Measurements from ENCODE around the gene MAEL.
"Not testable (repeated sequence)": the region's sequence is repeated elsewhere in the genome, so short reads cannot be mapped to it uniquely, and the experiment has no call there.

The MAEL gene

DNA sequence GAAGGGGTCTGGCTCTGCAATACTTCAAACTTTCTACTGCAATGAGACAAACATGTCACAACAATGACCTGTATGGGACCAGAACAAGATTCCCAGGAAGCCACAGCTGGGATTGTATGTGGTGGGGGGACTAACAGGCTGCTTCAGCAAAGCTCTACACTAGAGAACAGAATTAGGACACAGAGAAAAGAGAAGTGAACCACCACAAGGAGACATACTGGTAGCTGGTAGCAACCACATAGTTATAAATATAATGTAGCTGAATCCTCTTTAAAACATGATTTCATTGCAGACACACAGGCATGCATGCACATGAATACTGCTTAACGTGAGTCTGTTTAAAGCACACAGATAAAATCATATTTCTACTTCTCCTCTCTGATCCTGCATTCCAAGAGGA, 10.3 kb upstream of the MAEL start:
- no peak for DNase-seq (ENCODE audit: low read depth)

GRCh38 chr1:166980383-166980782, 8.7 kb upstream of the MAEL start:
- DNase-seq (ENCODE audit: low read depth), result no peak

GRCh38 chr1:166980818-166981217, 8.3 kb upstream of the MAEL start:
- DNase-seq (ENCODE audit: low read depth), result no peak

- DNase-seq (ENCODE audit: low read depth), result no peak
These were observed 7.5 kb upstream of the MAEL start for GRCh38 chr1:166981589-166981988.

GRCh38 chr1:166999075-166999474, 10.0 kb downstream of the MAEL start:
- DNase-seq (ENCODE audit: low read depth), result no peak

DNA sequence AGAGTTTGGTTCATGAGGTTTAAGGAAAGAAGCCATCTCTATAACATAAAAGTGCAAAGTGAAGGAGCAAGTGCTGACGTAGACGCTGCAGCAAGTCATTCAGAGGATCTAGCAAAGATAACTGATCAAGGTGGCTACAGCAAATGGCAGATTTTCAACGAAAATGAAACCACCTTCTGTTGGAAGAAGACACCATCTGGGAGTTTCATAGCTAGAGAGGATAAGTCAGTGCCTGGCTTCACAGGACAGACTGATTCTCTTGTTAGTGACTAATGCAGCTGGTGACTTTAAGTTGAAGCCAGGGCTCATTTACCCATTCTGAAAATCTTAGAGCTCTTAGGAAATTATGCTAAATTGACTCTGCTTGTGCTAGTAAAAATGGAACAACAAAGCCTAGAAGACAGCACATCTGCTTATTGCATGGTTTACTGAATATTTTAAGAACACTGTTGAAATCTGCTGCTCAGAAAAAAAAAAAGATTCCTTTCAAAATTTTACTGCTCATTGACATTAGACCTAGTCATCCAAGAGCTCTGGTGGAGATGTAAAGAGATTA, 10.5 kb downstream of the MAEL start:
- DNase-seq (ENCODE audit: low read depth), result no peak

DNA sequence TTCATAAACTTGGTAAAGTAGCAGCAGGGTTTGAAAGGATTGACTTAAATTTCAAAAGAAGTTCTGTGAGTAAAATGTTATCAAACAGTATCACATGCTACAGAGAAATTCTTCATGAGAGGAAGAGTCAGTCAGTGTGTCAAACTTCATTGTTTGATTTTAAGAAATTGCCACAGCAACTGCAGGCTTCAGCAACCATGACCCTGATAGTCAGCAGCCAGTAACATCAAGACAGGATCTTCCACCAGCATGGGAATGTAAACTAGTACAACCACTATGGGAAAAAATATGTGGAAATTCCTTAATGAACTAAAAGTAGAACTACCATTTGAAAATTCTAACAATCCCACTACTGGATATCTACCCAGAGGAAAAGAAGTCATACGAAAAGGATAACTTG, 11.5 kb downstream of the MAEL start:
- DNase-seq (ENCODE audit: low read depth), result no peak

GRCh38 chr1:167002354-167002753, 13.3 kb downstream of the MAEL start:
- no peak for DNase-seq (ENCODE audit: low read depth)

DNA sequence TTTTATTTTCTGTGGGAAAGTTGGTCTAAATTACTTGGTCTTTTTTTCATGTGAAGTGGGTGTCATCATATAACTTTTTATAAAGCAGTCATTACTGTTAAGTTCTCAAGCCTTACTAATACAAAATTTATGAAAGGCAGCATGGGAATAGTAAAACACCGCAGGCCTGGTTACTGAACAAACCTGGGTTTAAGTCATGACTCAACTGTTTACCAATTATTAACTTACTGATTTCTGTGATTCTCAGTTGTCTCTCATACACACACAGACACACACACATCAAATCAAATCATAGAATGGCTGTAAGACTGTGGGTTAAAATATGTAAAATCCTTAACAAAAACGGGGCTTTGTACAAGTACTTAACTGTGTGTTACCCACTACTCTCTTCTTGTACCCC, 14.6 kb downstream of the MAEL start:
- no peak for DNase-seq (ENCODE audit: low read depth)

- DNase-seq (ENCODE audit: low read depth), result no peak
These were observed 22.6 kb downstream of the MAEL start for GRCh38 chr1:167011560-167012191.

DNA sequence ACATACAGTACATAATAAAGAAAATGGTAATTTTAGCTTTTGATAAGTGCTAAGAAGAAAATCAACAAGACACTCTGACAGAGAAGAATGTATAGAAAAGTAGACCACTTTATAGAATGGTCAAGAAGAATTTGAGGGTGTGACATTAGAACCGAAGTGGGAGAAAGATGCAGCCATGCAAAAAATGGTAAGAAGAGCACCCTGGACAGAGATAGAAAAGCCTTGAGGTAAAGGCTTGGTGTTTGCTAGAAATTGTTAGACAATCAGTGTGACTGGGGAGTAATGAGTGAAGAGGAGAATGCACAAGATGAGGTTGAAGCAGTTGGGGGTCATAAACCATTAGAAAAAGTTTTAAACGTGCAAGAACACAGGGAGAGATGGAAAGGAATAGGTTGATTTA, 23.5 kb downstream of the MAEL start:
- DNase-seq (ENCODE audit: low read depth), result no peak

- DNase-seq (ENCODE audit: low read depth), result no peak
These were observed 24.2 kb downstream of the MAEL start for GRCh38 chr1:167013108-167013929.

DNA sequence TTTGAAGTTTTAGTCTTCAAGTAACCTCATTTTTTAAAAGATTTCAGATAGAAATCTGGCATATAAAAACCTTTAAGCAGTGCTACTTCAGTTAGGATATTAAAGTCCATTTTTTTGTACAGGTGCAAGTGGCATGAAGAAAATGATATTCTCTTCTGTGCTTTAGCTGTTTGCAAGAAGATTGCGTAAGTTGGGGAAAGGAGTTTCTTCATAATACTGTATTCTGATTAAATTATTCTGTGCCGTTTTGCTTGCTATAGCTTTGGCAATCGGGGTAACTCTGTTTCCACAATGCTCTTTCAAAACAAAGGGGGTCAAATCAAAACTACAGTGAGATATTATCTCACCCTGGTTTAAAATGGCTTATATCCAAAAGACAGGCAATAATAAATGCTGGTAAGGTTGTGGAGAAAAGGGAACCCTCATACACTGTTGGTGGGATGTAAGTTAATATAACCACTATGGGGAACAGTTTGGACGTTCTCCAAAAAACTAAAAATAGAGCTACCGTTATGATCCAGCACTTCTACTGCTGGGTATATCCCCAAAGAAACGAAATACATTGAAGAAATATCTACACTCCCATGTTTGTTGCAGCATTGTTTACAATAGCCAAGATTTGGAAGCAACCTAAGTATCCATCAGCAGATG, 27.1 kb downstream of the MAEL start:
- no peak for DNase-seq (ENCODE audit: low read depth)

DNA sequence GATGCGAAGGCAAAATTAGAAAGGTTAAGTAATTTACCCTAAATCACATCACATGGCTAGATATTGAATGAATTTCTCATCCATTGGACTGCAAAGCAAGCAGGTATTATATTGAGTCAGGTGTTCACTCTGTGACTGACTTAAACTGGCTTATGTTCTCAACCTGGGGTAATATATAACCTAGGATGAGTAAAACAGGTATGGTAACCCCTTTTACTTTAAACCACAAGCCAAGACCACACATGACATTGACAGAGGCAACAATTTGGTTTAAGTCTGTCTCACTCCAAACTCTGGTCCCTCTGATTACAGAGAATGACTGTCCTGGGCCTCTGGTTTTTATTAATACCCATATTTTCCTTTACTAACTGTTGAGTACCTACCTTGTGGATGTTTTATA, 33.3 kb downstream of the MAEL start:
- DNase-seq (ENCODE audit: low read depth), result no peak

DNA sequence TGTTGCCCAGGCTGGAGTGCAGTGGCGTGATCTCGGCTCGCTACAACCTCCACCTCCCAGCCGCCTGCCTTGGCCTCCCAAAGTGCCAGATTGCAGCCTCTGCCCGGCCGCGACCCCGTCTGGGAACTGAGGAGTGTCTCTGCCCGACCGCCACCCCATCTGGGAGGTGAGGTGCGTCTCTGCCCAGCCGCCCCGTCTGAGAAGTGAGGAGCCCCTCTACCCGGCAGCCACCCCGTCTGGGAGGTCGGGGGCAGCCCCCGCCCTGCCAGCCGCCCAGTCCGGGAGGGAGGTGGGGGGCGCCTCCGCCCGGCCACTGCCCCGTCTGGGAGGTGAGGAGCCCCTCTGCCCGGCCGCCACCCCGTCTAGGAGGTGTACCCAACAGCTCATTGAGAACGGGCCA, 40.5 kb downstream of the MAEL start:
- not testable (repeated sequence) for DNase-seq (ENCODE audit: low read depth)

DNA sequence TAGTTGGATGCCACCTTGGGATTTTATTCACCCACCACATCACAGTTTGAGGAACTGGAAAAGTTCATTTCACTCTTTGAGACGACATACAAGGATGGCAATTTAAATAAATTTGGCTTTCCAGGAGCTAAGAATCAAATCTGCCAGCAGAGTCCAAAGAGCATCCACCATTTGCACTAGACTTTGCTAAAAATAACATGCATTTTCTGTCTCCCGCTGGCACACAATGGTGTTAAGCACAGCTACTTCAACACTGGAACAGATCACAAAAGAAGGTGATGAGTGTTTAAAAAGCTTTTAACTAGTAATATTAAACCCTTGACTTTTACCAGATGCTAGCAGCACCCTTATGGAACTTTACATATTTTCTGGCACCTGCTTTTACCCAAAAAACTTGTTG, 44.6 kb downstream of the MAEL start:
- no peak for DNase-seq (ENCODE audit: low read depth)

DNA sequence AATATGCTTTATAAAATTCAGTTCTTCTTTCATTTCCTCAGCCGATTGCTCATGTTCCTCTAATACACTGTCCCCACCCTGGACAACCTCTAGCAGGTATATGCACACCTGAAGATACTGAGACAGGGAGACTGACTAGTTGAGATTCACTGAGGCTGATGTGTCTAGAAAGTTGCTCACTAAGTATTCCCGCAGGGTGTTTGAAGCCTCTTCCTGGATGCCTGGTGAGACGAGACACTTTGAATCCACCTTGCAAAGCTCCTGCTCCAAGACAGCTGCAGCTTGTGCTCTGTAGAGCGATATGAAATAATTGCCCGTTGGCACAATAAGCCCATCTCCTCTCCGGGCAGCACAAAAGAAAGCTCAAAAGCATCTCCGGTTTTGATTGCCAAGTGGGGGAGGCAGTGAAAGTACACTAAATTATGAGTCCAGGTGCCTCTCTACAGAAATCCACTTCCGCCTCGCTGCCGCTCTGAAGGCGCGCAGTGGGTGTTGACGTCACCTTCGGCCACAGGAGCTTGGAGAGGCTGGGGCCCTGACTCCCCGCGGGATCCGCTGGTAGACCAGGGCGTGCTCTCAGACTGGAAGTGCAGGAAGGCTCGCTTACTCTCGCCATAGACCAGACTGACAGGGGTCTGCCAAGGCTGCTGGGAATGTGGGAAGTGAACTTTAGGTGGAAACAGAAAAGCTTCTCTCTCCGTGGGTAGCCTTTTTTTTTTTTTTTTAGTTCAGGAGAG, 54.8 kb downstream of the MAEL start:
- no peak for DNase-seq (ENCODE audit: low read depth)

- DNase-seq (ENCODE audit: low read depth), result no peak
These were observed 62.8 kb downstream of the MAEL start for GRCh38 chr1:167051907-167052306.

- no peak for DNase-seq (ENCODE audit: low read depth)
These were observed 63.3 kb downstream of the MAEL start for GRCh38 chr1:167052389-167052788.

- no peak for DNase-seq (ENCODE audit: low read depth)
These were observed 65.5 kb downstream of the MAEL start for GRCh38 chr1:167054531-167054930.

DNA sequence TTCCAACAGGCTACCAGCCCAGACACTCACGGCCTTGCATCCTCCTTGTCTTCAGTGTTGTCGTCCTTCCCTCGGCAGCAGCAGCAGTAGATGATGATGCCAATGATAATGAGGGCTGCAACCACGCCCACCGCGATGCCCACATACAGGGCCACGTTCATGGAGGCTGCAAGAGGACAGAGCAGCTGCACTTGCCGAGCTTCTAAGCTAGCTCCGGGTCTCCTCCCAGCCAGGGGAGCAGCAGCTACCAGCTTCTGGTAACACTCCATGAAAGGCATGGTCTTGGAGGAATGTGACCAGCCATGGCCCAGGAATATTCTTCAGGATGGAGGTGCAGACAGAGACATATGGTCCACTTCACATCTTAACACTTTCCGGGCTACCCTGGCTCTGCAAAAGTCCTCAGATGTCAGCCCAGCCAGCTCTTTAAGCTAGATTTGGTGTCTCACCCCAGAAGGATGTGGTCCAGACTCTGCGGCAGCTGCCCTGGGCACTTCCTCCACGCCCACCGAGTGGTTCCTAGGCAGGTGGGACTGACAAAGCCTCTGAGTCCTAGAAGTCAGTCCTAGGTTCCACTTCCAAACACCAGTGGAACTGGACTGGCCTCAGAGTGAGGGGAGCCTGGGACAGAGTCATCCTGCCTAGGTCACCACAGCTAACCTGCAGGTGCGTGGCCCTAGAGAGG, 66.0 kb downstream of the MAEL start:
- no peak for DNase-seq (ENCODE audit: low read depth)

All from CMK (cell line).